Hematopoietic multipotent progenitor cell treated with erythropoietin and hydrocortisone succinate and interleukin-3 and kit ligand, for 8 days (in vitro differentiated cells): Measurements from ENCODE around the gene CADM1.

ENCODE experiments used
- DNase-seq: peaks from one replicate; pipeline ENCODE4 v3.0.0-alpha.2; 2015

The CADM1 gene

DNA sequence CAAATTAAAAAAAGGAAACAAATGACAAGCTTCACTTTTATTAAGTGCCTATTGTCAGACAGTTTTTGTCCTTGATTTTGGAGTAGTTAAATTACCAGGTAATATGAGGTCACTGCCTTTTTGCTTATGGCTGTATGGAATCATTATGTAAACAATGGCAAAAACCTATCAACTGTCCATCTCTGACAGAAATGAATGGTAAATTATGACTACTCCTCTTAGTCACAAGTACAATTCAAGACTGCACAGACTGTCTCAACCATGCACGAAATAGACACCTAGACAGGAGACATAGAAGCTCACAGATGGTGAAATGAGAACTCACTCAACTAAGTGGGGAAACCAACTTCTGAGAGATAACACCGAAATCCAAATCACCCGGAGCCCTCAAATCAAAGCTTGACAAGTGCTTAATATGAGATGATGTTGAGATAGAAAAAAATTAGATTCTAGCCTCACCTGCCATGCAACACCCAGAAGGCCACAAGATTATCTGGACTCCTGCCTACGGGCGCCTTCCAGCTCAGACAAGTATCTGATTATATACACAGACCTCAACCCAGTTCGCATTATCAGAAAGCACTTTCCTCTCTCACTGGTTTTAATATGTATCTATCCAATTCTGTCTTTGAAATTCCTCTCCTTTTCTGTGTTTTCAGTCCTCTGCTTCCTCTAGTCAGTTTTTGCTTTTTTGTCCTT, 199.3 kb downstream of the CADM1 start:
- no peak for DNase-seq

DNA sequence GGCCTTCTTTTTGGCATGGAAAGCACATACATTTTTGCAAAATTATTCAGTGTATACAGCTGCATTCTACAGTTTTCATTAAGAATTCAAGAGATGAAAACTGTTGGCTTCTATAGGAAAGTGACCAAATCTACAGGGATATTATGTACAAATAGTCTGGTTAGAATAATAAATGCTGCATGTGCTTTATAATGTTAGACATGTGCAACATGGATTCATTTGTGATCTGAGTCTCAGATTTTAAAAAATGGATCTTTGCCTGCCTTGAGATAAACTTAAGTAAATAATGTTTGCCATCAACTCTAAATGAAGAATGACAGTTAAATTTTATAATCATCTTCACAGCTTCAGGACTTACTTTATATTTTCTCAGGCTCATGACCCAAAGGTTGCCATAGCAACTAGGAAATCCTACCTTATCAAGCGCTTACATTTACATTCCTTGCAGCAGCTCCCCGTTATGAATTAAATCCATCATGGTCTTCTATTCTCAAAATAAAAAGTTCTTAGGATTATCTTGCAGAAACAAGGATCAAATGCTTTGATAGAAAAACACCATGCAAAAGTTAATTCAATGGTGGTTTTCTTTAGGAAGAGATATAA, 200.2 kb downstream of the CADM1 start:
- no peak for DNase-seq

DNA sequence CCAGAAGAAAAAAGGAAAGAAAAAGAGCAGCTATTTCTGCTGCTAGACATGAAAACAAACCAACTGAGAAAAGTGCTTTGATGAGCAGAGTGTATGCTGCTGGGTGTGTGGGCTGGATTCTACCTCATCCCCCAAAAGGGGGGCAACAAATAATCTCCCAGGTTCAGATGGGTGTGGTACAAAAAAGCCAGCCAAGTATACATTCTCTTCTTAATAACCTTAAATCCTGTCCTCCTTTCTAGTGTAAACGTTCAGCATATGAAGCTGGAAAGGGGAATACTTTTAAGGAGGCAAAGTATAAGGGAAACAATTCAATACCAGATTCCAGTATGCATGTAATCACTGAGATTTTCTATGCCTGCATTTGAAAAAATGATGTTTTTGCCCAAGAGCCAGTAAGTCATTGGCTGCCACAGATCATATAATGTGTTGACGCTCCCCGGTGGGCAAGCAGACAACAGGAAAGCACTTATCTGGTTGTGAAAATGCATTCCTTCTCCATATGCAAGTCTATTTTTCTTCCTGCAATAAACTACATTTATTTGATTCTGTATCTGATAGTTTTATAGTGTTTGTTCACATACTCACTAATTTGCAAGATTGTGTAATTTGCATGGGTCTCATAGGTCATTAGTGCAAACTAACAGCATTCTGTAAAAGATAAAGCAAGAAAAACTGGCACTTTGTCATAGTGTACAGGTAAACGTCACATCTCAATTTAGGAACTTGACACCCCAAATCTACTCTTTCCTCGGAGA, 201.1 kb downstream of the CADM1 start:
- no peak for DNase-seq

DNA sequence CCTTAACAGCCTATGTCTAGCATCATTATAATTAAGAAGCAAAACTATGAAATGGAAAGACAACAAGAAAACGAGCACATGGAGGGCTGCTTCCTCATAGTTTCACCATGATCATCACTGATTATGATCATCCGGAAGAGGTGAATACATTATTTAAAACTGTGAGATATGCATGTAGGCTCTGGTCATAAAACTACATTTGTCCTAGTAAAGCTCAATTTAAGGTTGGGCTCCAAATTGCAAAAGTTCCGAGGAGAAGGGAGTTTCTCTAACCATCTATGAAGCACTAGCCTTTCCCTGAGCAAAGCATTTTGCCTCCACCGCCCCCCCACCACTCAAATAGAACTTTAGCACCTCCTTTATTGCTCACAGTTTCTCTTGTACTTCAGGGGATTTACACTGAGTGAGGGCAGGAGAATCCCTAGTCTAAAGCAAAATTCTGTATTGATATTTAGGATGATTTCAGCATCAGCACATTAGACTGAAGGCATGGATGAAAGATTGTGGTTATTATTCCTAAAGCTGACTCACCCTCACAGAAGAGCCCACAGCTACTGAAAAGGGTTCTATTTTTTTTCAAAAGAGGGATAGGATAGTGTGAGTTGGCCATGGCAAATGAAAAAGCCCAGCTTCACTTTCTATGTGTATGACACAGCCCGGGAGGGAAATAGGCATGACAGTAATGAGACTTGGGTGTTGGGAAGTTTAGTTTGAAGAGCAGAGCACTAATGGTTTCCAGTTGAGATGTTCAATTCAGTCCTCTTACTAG, 203.4 kb downstream of the CADM1 start:
- no peak for DNase-seq

DNA sequence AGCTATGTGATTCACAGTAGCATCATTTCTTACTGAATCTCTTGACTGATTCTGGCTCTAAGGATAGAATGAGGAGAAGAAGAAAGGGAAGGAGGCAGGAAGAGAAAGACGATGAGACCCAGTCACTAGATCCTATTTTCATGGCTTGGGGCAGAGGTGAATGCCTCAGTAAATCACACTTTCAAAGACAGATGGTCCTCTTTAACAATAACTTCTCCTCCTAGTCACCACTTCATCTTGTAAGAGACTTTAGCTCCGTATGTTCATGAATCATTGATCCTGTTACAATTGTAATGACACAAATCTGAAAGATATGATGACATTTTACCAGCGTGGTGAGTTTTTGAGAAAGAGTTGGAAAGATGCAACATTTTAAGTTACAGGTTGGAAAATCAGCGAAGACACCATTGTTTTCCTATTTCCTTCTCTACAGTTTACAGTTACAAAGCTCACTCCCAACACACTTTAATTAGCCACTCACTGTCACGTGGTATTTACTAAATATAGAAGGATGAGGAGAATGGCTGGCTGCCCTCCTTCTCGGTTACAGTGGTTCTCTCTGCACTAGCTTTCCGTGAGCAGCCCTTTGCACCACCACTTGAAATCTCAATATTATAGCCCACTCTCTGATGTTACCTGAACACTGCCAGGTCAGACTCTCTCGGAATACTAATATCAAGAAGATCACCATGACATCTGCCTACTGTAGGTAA, 205.8 kb downstream of the CADM1 start:
- DNase-seq = no peak

DNA sequence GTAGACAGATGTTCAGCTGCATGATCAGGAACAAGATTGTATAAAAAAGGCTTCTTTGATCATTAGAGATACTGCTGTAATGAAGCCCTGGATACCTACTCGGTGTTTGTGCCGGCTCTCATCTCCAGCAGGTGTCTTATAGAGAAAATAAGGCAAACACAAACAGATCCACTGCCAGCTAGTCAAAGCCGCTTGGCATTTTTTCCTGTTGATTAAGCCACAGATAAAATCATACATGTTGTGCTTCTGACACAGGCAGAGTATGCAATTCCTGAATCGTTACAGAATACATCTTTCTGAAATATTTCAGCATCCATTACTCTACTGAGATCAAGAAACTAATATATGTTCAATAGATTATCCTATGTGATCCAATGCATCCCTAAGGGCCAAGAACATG, 206.9 kb downstream of the CADM1 start:
- no peak for DNase-seq

DNA sequence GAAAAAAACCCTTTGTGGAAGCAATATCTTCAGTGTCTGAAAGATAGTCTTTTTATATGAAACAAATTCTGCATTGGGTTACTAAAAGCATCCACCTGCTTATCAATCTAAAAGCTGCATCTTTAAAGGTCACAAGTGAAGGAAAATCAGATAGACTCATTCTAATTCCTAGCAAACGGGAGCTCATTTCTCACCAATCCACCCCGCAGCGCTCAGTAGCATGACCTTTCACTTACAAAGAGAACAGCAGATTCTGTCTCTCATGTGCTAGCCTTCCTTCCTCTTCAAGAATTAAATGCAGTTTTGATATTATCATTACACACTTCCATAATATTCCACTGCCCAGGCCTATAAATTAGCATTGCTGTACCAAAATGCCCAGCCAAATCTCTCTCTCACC, 212.9 kb downstream of the CADM1 start:
- DNase-seq = no peak

DNA sequence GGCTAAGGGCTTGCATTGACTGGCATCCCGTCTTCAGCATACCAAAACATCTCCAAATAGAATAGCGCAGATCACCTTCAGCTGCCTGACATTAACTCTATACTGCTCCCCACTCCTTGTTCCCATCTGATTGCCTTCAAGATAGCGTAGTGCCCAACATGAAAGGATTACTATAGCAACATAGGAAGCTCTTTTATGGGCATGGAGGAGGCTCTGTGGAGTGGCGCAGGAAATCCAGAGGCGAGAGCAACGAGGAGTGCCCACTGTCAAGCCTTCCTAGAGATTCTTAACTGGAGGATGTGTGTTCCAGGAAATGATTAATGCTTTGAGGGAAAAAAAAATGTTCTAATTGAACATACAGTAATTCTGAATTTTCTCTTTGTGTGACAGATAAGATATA, 213.3 kb downstream of the CADM1 start:
- DNase-seq = no peak

DNA sequence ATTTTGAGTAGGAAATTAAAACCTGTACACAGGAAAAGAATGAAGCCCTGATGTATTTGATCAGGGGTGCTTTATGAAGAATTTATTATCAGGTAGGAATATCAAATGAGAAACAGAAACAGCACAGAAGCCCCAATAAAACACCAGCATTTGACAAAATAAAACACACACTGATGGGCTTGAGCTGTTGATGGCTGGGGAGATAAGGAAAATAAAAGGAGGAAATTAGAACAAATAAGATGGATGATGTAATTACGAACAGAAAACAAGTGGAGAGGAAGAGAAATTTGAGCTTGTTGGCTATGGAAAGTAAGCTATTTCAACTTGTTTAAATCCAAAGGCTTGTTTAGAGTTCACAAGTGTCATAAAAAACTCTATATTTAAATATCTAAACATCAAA, 213.7 kb downstream of the CADM1 start:
- DNase-seq = no peak

DNA sequence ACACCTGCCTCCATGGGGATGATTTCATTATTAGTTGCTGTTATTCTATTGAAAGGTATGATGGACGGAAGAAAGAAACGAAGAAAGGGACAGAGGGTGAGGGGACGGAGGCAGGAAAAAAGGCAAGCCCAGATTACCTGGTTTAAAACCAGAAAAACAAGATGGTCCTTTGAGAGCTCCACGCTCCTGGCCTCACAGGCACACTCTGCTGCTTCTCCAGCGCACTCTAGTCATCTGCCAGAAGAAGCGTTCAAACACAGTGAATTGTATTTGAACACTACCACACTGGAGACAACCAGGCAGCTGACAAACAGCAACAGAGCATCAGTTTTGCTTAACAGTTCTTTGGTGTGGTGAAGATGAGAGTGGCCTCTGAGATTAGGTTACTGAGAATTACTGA, 216.9 kb downstream of the CADM1 start:
- no peak for DNase-seq

DNA sequence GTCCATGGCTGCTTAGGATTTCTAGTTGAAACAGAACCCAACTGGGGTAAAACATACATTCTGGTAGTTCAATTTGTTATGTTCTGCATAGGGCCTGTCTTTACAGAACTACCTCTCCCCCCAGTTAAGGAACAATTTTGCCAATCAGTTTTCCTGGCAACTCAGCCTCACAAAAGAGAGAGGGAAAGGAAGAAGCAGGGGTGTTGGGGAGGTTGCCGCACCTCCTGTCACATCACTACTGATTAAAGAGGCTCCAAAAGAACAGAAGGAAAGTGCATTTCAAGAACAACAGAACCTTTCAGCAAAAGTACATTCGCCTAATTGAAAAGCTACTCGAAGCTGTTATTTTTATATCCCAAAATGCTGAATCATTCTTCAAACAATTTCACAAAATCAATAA, 217.6 kb downstream of the CADM1 start:
- DNase-seq = no peak

DNA sequence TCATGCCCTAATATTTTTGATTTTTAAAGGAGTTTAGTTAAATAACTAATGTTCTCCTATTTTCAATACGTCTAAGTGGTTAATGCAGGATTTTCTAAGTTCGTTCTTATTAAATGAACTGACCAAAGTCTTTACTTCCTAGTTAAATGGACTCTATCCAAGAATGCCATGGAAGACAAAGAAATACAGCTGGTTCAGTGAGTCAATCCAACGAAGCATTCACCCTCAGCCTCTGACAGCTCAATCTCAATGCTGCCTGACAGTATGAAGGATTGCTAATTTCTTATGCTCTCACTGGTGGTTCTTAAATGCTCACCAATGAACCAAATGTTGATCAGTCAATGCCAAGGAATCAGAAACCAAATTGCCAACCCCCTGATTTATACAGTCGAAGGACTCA, 219.4 kb downstream of the CADM1 start:
- DNase-seq = no peak

DNA sequence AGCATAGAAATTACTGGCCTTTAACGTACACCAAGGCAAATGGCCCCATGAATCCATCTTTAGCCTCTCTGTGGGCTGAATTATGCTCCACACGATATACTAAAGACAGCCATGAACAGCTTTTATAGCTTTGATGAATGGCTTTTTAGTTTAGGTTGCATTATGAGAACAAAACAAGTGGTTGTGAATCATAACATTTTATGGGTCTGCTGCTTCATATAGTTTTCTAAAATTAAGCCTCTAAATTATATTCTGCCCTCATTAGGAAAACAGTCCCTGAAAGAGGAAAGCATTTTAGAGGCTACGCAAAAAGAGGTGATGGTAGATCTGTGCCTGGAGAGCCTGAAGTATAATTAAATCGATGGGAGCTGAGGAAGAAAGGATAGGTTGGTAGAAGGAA, 221.3 kb downstream of the CADM1 start:
- DNase-seq = no peak

DNA sequence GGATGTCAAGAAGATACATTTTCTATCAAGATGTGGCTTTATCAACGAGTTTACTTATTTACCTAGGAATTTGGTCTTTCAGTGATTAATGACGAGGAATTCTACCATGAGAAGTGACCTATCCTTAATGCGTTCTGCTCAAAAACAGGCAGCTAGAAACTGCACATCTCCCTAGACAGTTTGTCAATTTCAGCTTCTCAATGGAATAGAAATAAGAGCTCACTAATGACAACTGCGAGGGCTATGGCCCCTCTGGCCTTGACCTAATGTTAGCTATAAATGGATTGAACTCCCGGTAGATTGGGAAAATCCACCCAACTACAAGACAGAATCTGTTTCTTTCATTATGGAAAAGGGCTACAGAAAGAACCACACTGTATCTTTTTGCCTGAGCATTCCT, 223.4 kb downstream of the CADM1 start:
- no peak for DNase-seq

DNA sequence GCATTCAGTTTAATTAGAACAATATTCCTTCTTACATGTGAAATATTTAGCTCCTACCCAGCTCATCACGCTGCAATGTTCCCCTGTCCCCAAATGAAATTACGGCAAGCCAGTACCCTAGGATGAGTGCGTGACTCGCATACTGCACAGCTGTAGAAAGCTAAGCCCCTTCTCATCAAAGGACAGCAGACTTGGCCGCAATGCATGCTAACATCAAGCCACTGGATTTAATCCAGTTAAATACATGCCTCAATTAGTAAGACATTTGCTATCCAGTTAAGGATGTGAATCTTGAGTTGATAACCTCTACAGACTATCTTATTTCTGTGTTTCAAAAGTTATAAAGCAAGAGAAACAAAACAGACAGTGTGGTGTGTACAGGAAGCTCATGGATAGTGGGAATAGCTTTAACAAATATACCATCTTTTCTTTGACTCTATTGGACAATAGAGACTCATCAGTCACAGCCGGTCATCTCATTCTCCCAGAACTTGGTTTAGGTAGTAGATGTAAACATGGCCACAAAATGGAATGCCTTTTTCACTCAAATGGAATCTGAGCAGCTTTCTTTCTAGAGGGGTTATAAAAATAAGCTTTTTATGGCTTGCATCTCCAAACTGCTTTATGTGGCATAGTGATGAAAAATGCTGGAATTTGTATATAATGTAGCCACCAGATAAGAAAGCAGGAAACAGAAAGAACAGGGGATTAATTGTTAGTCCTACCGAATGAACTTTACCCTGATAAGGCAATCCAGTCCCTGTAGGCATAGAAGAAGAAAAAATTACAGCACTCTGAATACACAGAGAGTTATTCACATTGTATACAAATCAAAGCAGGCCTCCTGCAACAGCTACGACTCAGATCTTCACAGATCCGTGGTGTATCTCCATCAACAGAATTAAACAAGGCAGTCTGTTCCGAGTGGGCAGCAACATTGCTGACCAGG, 224.1 kb downstream of the CADM1 start:
- DNase-seq = no peak

DNA sequence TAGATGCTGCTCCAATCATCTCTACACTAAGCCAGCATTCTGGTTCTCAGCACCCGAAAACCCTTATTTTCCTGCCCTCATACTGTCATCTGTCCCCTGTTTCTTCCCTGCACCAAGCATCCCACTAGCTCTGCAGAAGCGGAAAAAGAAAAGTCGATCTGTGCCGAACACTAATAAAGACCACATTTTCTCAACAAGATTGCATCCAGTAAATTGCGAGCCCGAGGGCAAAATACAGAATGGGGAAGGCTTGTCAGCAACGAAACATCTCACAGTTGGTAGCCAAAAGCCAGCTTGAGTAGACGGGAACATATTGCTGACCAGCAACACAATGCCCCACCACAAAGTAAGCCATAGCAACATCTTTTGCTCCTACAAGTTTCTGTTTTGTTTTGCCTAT, 227.4 kb downstream of the CADM1 start:
- no peak for DNase-seq

DNA sequence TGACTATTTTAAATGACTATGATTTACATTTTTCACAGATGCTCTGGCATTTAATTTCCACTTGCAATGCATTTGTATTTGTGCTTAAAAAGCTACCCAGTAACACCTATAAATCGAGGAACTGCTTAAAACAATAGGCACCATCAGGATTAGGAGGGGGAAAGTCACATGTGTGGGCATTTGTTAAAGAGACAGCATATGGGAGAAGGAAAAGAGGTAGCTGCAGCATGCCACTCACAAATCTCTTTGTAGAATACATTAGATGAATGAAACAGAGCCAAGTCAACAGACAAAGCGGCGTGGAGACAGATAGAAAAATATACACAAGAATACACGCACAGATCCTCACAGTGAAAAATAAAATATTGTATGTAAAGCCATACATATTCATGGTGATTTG, 228.0 kb downstream of the CADM1 start:
- no peak for DNase-seq

DNA sequence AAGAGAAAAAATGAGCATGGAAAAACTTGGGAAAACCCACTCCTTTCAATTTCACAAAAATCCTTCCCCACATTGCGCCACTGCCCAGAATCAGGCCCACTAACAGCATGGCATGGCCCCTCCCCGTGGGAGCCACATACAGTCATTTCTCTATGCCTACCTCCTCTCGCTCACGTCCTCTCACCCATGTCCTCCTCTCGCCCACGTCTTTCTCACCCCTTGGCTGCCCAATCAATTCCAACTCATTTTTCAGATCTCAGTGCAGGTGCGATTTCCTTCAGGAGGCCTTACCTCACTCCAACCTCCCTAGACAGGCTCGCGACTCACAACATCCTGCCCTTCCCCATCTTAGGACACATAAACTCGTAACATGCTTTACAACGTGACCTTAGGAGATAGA, 229.2 kb downstream of the CADM1 start:
- no peak for DNase-seq

DNA sequence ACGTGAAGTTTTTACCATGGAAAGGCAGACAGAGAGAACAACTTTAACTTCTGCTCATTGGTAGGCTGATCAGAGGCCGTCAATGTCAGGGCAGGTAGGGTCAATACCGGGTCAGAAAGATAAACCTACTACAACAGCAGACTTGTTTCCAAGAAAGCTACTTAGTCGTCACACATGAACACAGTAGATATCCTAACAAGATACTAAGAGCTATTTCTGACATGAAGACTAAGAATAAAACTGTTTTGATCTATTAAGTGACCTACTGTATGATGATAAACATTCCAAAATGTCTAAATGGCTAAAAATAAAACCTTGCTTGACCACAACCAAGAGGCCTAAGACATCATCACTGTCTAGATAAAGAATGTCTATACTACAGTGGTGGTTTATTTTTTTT, 231.3 kb downstream of the CADM1 start:
- DNase-seq = no peak

DNA sequence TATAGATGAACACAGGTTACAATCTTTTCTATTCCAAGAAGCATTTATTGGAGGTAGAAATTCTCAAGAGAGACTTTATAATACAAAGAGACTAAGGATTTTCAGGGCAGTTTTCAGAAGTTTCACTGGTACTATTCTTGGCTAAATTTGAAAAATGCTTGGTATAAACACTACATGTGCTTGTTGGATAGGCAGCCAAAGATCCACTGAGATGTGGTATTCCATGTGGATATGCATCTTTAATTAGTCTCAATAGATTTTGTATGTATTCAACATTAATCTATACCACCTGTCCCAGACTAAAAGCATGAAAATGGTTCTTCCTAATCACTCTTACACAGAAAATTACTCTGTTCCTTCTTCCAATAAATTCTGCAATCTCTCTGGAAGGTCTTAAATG, 232.6 kb downstream of the CADM1 start:
- no peak for DNase-seq

DNA sequence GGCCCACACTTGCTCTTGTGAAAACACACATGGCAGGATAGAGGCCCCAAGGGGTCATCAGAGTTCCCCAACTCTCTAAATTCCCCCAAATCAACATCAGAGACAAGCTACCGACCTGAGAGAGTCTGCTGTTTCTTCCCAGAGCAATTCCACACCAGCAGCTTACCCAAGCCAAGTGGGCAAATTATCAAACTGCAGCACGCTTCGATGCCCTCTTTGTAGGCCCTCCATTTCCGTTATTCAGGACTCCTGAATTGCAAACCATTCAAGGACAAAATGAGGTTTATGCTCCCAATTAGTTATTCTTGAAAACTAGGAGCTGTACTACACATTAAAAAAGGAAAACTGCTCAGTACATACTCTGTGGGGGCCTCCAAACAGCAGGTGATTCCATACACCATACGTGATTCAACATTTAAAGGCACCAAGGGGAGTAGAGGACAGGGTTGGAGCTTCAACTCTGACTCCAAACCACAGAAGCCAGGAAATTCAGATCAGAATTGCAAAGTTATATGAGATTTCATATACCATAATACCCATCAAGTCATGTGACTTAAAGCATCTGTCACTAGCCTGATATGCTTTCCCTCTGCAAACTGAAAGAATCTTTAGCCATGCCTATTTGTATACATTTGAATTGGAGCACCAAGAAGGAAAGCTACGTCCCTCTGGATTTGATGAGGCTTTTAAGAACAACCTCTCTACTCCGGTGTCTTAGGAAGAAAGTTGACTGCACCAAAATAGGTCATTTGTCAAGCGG, 234.8 kb downstream of the CADM1 start:
- no peak for DNase-seq
